ENCODE data around the gene NEGR1. TPM values are rescaled to one million over a fixed set of nuclear protein-coding genes. Genes with fewer than 3 reads are reported as not detected.

Gene NEGR1
- total RNA-seq, 1 donor from 2014 or later = 16.9 TPM

- no peak for DNase-seq
Observed at GRCh38 chr1:71850515-71850914, 431.8 kb downstream of the NEGR1 start.

DNA sequence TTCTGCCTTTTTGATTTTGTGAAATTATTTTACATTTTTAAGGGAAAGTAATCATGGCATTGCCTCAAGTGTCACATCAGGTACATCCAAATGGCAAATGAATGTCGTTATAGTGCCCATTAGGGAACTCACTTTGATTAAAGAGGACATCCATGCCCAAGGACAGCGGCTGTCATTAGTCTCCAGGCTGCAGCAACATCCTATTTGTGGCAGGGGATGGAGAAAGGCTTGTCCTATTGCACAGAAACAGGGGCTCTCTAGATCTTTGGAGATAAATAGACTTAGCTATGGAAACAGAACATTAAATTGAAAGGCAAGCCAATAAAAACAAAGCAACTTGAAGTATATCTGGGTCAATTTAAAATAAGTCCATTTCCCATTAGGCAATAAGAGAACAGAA lies 439.3 kb downstream of the NEGR1 start:
- DNase-seq = no peak

GRCh38 chr1:71839876-71840275 lies 442.5 kb downstream of the NEGR1 start:
- DNase-seq = no peak

- peak; percentile 26 for DNase-seq
Observed at GRCh38 chr1:71836904-71837303, 445.4 kb downstream of the NEGR1 start.

DNA sequence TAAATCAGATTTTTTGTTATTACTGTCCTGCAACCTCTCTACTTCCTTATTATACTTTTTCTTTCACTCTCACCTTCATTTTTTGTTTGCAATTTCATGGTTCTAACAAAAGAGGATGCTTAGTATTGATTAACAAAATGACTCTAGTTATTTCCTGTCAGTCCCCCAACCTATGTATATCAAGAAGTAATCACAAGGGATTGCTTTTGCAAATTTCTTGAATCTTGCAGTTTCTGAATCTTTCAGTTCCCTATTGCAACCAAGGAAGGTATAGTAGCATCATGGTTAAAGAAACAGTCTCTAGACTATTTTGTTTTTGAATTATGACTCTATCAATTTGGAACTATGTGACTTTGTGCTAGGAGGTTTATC lies 446.9 kb downstream of the NEGR1 start:
- no peak for DNase-seq

DNA sequence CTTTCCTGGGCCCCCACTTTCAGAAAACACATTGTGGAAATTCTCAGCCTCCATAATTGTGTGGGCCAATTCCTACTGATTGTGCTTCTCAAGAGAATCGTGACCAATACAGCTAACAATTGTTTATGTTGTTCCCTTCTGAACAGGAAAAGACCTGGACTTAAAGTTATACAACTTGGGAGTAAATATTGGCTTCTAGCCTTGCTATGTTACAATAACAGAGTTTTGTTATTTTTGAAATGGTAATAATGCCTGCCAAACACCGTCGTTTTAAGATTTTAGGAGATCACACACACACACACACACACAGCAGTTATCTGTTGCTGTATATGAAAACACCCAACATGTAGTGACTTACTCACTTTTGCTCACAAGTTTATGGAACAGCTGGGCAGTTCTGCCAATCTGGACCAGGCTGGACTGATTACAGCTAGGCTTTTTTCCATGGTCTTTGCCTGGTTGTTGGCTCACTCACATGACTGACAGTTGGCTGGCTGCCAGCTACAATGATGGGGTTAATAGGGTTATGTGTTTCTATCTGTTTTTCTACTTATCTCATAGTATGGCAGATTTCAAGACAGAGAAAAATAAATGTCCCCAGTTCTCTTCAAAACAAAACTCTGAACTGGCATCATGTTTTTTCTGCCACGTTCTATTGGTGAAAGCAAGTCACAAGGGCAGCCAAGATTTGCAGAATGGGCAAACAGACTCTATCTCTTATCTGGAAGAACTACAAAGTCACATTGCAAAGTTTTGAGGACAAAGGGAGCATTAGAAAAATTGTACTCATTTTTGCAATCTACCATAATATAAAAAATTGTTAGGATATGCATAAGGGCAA lies 447.5 kb downstream of the NEGR1 start:
- peak; percentile 60 for DNase-seq

DNA sequence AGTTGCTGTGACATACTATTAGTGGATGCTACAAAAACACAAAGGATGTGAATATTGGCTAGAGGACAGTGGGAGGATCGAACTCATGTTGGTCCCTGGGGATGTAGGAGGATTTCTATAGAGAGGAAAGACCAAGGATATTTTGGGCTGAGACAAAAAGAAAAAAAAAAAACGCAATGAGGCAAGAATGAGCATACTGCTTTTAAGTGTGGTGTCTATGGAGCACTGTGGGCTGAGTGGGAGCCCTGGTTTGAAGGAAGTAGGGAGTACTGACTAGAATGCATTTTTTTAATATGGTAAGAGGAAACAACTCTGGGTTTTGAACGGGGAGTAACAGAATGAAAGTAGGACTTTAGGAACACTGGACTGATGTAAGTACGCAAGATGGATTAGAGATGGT lies 450.7 kb downstream of the NEGR1 start:
- no peak for DNase-seq

GRCh38 chr1:71829346-71829745 lies 453.0 kb downstream of the NEGR1 start:
- no peak for DNase-seq

- DNase-seq = no peak
Observed at GRCh38 chr1:71828431-71829012, 453.8 kb downstream of the NEGR1 start.

DNA sequence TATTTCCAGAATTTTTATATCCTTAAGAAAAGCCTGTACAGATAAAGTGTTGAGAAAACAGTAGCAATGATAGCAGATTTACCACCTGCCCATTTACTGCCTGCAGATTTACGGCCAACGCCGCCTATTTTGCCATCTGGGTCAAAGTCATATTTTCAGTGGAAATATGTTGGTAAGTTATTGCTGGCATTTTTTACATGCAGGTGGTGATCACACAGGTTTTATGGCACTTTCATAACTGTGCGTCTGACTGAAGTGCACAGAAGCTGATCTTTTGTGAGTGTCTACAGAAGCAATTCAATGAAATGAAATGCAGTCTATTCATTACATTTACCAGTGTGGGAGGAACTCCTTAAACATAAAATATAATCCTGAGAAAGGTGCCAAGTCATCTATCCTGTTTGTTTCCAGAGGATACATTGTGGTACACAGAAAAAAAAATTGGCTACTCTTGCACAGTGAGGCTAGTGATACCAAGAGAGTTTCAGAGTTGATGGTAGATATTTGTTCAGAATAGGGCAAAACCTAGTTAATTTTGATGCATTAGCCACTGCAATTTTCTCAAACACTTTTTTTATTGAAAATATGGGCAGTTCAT lies 458.5 kb downstream of the NEGR1 start:
- DNase-seq = no peak

- no peak for DNase-seq
Observed at GRCh38 chr1:71817028-71817427, 465.3 kb downstream of the NEGR1 start.

- DNase-seq = no peak
Observed at GRCh38 chr1:71809085-71809484, 473.3 kb downstream of the NEGR1 start.

GRCh38 chr1:71804140-71804539 lies 478.2 kb downstream of the NEGR1 start:
- no peak for DNase-seq

DNA sequence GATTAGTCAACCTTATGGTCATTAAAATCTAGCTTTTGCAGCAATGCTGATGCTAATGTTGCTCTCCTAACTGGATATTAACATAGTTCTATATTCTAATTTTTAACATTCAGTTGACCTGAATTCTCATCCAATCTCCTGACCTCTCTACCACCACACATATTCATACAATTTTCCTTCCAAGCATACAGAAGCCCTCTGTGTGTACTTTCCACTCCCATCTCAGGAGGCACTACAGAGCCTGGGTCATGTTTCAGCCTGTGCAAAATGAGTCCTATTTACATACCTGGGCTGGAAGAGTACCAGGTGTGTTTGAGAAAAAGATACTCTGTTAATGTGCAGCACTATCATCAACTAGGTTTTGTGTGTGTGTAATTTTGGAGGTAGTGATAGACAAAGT lies 486.3 kb downstream of the NEGR1 start:
- DNase-seq = peak; percentile 5

DNA sequence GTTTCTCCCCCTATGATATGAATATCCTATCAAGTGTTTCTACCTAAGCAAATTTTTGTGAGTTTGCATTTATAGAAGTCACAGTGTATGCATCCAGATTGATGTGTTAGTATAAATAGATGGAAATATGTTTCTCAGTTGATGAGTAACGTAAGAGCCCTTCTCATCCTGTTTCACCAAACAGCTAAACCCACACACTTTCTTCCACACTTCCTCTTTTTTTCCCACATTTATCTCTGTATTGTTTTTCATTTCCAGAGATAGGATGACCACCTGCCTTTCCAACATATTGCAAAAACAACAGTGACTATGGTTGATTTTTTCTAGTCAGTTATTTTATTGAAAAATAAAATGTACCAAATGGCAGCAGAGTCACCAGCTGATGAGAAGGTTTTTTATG lies 490.1 kb downstream of the NEGR1 start:
- no peak for DNase-seq

DNA sequence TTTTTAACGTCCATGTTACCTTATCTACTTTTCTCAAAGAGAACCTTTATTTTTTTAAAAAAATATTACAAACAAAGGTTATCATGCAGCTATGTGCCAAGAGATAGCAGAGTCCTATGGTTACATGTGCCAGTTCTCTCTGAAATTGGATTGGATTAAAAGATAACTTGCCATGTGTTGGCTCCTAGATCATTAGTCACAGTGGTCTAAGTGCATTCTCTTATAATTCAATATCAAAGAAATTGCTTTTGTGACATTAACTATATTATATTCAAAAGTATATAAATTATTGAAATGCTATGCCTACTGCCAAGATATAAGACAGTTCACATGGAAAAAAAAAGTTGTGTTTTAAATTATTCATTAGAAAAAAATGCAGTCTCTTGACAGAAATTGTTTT lies 494.2 kb downstream of the NEGR1 start:
- no peak for DNase-seq

GRCh38 chr1:71787699-71788098 lies 494.6 kb downstream of the NEGR1 start:
- peak; percentile 5 for DNase-seq

- no peak for DNase-seq
Observed at GRCh38 chr1:71786218-71786617, 496.1 kb downstream of the NEGR1 start.

DNA sequence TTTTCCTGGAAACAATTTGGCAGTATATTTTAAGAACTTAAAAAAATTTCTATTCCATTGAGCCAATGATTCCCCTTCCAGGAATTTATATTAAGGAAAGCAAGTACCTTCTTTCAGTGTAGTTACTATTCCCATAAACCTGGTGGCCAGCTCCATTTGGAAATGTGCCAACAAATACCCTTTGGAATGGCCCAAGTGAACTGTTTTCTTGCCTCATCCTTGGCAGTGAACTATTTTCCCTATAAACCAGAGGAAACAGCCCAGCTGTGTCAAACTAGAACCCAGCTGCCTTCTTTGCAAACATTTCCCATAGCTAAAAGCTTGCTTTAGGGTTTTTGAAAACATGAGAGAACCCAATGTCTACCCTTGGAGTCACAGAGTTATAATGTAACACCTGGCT lies 496.9 kb downstream of the NEGR1 start:
- peak; percentile 51 for DNase-seq

DNA sequence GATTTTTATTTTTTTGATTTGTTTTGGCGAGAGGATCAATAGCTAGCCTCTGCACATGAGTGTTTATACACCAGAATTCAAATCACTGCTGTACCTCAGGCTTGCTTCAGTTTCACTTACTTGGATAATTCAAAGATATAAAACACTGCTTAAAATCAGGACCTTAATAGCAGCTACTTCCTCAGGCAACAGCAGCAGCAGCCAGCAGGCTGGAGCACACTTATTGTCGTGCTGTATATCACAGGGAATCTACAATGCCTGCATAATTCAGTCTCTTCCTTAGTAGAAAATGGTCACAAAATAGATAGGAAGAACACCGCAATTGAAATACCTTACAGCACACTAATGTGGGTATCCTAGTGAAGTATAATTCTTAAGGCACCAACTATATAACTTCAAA lies 497.3 kb downstream of the NEGR1 start:
- peak; percentile 30 for DNase-seq

GRCh38 chr1:71784241-71784640 lies 498.1 kb downstream of the NEGR1 start:
- DNase-seq = no peak

GRCh38 chr1:71783071-71783470 lies 499.3 kb downstream of the NEGR1 start:
- no peak for DNase-seq

DNA sequence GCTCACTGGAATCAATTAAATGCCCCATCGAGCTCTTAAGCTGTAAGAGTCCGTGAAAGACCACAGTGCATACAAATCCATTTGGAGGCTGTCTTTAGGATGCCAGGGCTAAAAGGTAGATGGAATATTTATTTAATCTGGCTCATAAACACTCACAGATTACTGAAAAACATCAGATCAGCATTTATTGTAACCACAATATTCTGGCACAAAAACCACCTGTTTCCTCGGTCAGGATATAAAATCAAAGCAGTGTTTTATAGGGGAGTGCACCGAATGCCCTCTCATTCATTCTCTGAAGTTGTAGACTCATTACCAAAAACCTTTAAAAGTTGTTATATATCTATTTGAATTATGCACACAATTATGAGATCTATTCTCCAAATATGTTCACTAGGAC lies 500.9 kb downstream of the NEGR1 start:
- DNase-seq = no peak

GRCh38 chr1:71780681-71781080 lies 501.7 kb downstream of the NEGR1 start:
- no peak for DNase-seq

Measured in tongue (tissue), 2 donors.